HepG2 (cell line): ENCODE results near the gene FOXP3. TPM values are rescaled to one million over a fixed set of nuclear protein-coding genes. Genes with fewer than 3 reads are reported as not detected.

Experiments
- ATAC-seq: fragments of 200-7000 bp; cut with Tn5 transposase; 3 replicates; pipeline ENCODE4 v1.9.1; 2020; ENCODE audit warnings: mild to moderate bottlenecking, moderate library complexity
- BruUV-seq: library from RNA; stranded (reverse); fragments of 400-500 nt; replicated peaks from 2 replicates; lab custom pipeline; 2021; lab: Mats Ljungman, UMichigan
- CTCF ChIA-PET: fragments of 300-600 bp; formaldehyde crosslinking; extraction: SDS; loops from one replicate; lab custom pipeline; 2021; ENCODE audit warnings: low total read pairs, inconsistent platforms, low intra/inter-chr PET ratio; lab: Yijun Ruan, JAX
- POLR2A ChIA-PET: fragments of 350-600 bp; sonication (Branson Sonifier 250); formaldehyde crosslinking; loops from one replicate; lab custom pipeline; 2020; ENCODE audit warnings: antibody characterized with exemption, inconsistent platforms; lab: Yijun Ruan, JAX
- DNase-seq: peaks from one replicate; pipeline ENCODE4 v3.0.0-alpha.2; 2015; ENCODE audit warnings: low spot score
- FAIRE-seq: peaks from 3 replicates; lab custom pipeline; 2011; peaks lifted over from hg19 to GRCh38; lab: Jason Lieb, UNC
- H2AFZ ChIP-seq: one replicate; pipeline ENCODE4 v1.6.1; 2011; ENCODE audit warnings: low read length, inconsistent platforms
- H3K27ac ChIP-seq: fragments of 300-600 bp; 3 replicates; pipeline ENCODE4 v1.8.0; 2011; ENCODE audit warnings: mixed run types, mild to moderate bottlenecking, mixed read lengths, low read length, inconsistent platforms; ENCODE audit not compliant: insufficient read depth; ENCODE audit errors: extremely low read length
- H3K27me3 ChIP-seq, 2 experiments: fragments of 200-600 bp in 1 of 2; 2 replicates in 1 of 2; 3 replicates in 1 of 2; pipeline versions ENCODE4 v1.6.0 to v1.8.0; 2011; ENCODE audit warnings: low read length in 2 of 2, mild to moderate bottlenecking in 2 of 2, moderate library complexity in 2 of 2, inconsistent platforms in 1 of 2; ENCODE audit not compliant: insufficient read depth in 2 of 2, control insufficient read depth in 1 of 2
- H3K36me3 ChIP-seq, 2 experiments: fragments of 200-600 bp in 1 of 2; replicated peaks in 1 of 2; 2 replicates in 1 of 2; 3 replicates in 1 of 2; pipeline versions ENCODE4 v1.5.1 to v1.8.0; 2011; ENCODE audit warnings: low read length in 2 of 2, inconsistent platforms in 1 of 2; ENCODE audit not compliant: insufficient read depth in 2 of 2, control insufficient read depth in 1 of 2
- H3K4me1 ChIP-seq: 2 replicates; pipeline ENCODE4 v1.5.1; 2012; ENCODE audit warnings: low read length, inconsistent platforms; ENCODE audit not compliant: insufficient read depth
- H3K4me2 ChIP-seq: 2 replicates; pipeline ENCODE4 v1.6.0; 2011; ENCODE audit warnings: low read depth, low read length, inconsistent platforms
- H3K4me3 ChIP-seq, 3 experiments: fragments of 200-600 bp in 1 of 3; sonication (generic), shearing (Covaris generic) in 1 of 3; replicated peaks in 1 of 3; 2 replicates each; pipeline ENCODE4 v1.5.1; 2011 to 2016; ENCODE audit warnings: low read length in 3 of 3, inconsistent platforms in 2 of 3, low read depth in 2 of 3, mild to moderate bottlenecking in 2 of 3, control low read depth in 1 of 3, mixed read lengths in 1 of 3; ENCODE audit not compliant: insufficient read depth in 1 of 3
- H3K79me2 ChIP-seq: one replicate; pipeline ENCODE4 v1.6.1; 2011; ENCODE audit warnings: low read length, inconsistent platforms; ENCODE audit not compliant: insufficient read depth
- H3K9ac ChIP-seq: 2 replicates; pipeline ENCODE4 v1.6.0; 2011; ENCODE audit warnings: mild to moderate bottlenecking, low read depth, low read length, inconsistent platforms; ENCODE audit not compliant: insufficient read depth
- H3K9me3 ChIP-seq: 2 replicates; pipeline ENCODE4 v1.5.1; 2012; ENCODE audit warnings: mild to moderate bottlenecking, low read length
- H4K20me1 ChIP-seq: 2 replicates; pipeline ENCODE4 v1.6.0; 2011; ENCODE audit warnings: inconsistent platforms, mild to moderate bottlenecking, low read length, moderate library complexity; ENCODE audit not compliant: insufficient read depth
- MNT ChIP-seq: fragments of 450-650 bp; IDR thresholded peaks from 2 replicates; pipeline ENCODE4 v1.6.1; 2016
- ZKSCAN1 ChIP-seq: fragments of 150-350 bp; IDR thresholded peaks from 2 replicates; pipeline ENCODE4 v1.6.1; 2014; ENCODE audit warnings: low read length
- ZNF644 ChIP-seq: IDR thresholded peaks from 2 replicates; pipeline ENCODE4 v1.6.1; 2016; ENCODE audit warnings: low read depth
- ZNF687 ChIP-seq: sonication (generic); formaldehyde crosslinking; IDR thresholded peaks from 2 replicates; pipeline ENCODE4 v1.5.1; 2020; ENCODE audit warnings: mild to moderate bottlenecking, missing genetic modification reagents, moderate library complexity
- WGBS: methylation state at CpG from one replicate; pipeline ENCODE4 v1.1.6; 2017; ENCODE audit warnings: low lambda C conversion rate; 5-methylcytosine and 5-hydroxymethylcytosine counted together
- in situ Hi-C: cut with HindIII; loops from 2 replicates; pipeline ENCODE4 v1.10.0; 2017; ENCODE audit warnings: low pct_unique_long_range_greater_than_20kb; ENCODE audit not compliant: extremely low pct_ligation_motif_present
- intact Hi-C: fragments of 100-400 bp; cut with micrococcal nuclease; formaldehyde crosslinking; loops from one replicate; pipeline ENCODE4 v1.10.0; 2022; ENCODE audit not compliant: unreplicated experiment
- polyA plus RNA-seq, 8 experiments: library from polyadenylated mRNA; depleted of rRNA in 3 of 8; stranded (reverse) in 7 of 8; unstranded in 1 of 8; fragments of >200 nt; fragmentation: Illumina TruSeq in 4 of 8; extraction: Trizol in 4 of 8; gene quantifications; 2 replicates each; pipeline versions ENCODE4 v1.2.1 to v1.2.3, GENCODE V29; 2011 to 2016; ENCODE audit warnings: low read depth in 4 of 8, missing spikeins in 1 of 8, mixed read lengths in 1 of 8; ENCODE audit not compliant: insufficient read depth in 1 of 8
- total RNA-seq, 5 experiments: library from RNA; depleted of rRNA; stranded (reverse); fragments of >200 nt; fragmentation: Illumina TruSeq; extraction: Trizol; gene quantifications; 2 replicates each; pipeline ENCODE4 v1.2.3, GENCODE V29; 2016; ENCODE audit warnings: low read depth in 1 of 5

The FOXP3 gene
- total and polyA plus RNA-seq, 2 of the 13 experiments (the other 11 are each of a cell fraction or from before 2014, with no cell fraction given) = 0.04 TPM; not detected in 1

GRCh38 chrX:49257846-49258748, 6.4 kb downstream of the FOXP3 start:
- Histone ChIP-seq H3K9me3 (no peaks in the 10 kb centered on the region), H3K79me2 (no peaks in the 10 kb centered on the region), H3K4me3 (no peak overlapping the region), H3K4me1 (peaks cover 11% of the 10 kb centered on the region), H3K4me2 (peak overlapping the region; percentile 23; the same call in 1 of the 2 replicates), H3K9ac (no peak overlapping the region), H3K27me3 (no peaks in the 10 kb centered on the region), H2AFZ (no peak overlapping the region), H3K27ac (no peak overlapping the region), H3K36me3 (no peaks in the 10 kb centered on the region), H4K20me1 (no peaks in the 10 kb centered on the region)
- ChIA-PET POLR2A (interaction anchor here (1.8 kb wide), 1 partner anchor 11 kb away, joined by 6 read pairs; the partner anchor contains the start of gene PPP1R3F), CTCF (no interaction called here)
- TF ChIP-seq ZNF687 (peak; percentile 39; the same call in 1 of the 2 replicates), ZKSCAN1 (no peak), MNT (peak; percentile 89), ZNF644 (CRISPR knock-in tag) (no peak)
- no peak for ATAC-seq
- no peak for DNase-seq
- no peak for FAIRE-seq
- intact Hi-C loops = no loop called here
- BruUV-seq = no TSS peak
- in situ Hi-C loops = no loop called here
- WGBS = no CpG with 5 or more reads among the region's 20 CpGs
